ENCODE results near the gene TRAPPC3L. TPM values are rescaled to one million over a fixed set of nuclear protein-coding genes. Genes with fewer than 3 reads are reported as not detected.

The TRAPPC3L gene
- polyA plus RNA-seq, 1 of the 3 experiments (the other 2 are of a cell fraction), result 0.03 TPM

DNA sequence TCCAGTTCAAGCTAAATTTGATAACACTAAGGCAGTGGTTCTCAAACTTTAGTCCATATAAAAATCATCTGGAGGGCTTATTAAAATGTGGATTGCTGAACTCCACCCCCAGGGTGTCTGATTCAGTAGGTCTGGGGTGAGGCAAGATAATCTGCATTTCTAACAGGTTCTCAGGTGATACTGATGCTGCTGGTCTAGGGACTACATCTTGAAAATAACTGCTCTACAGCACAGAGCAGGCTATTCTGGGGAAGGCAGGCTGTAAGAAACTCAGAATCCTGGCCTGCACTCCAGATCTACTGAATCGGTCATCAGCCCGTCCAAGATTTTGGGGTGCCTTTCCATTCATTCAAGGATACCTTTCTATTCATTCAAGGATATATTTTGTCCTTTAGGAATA is 22.6 kb downstream of the TRAPPC3L start (continued):
- TF ChIP-seq ZBTB33 (IDR thresholded peaks at IDR 0.05; ENCODE audit: borderline replicate concordance, low read depth) (no peak), NRF1 (IDR thresholded peaks at IDR 0.05; ENCODE audit: low read depth, low read length) (no peak), IRF3 (IDR thresholded peaks at IDR 0.05; ENCODE audit: low read depth, low read length) (no peak), ELF1 (IDR thresholded peaks at IDR 0.05) (no peak), FOXM1 (IDR thresholded peaks at IDR 0.05; ENCODE audit: low read depth) (no peak), SMC3 (IDR thresholded peaks at IDR 0.05; ENCODE audit: low read depth, low read length) (no peak), MXI1 (IDR thresholded peaks at IDR 0.05; ENCODE audit: low read depth, low read length) (no peak)
- TF ChIP-seq, protein P1, sequence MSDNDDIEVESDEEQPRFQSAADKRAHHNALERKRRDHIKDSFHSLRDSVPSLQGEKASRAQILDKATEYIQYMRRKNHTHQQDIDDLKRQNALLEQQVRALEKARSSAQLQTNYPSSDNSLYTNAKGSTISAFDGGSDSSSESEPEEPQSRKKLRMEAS (IDR thresholded peaks at IDR 0.05; ENCODE audit: low read depth), result no peak

GRCh38 chr6:116518621-116519368 is 26.7 kb downstream of the TRAPPC3L start:
- Histone ChIP-seq H2AFZ (ENCODE audit: low read depth) (no peak overlapping the region), H4K20me1 (ENCODE audit: insufficient read depth) (no peaks in the 10 kb centered on the region), H3K9me2 (no peaks in the 10 kb centered on the region), H3K27me3 (ENCODE audit: insufficient read depth) (no peaks in the 10 kb centered on the region), H3F3A (replicated peaks; ENCODE audit: insufficient read depth) (no peaks in the 10 kb centered on the region), H3K27ac (ENCODE audit: low read depth in 2 of 2, low read length in 1 of 2) (no peak overlapping the region), H3K4me1 (ENCODE audit: control insufficient read depth in 1 of 2, insufficient read depth in 2 of 2, low read depth in 1 of 2, low read length in 1 of 2) (no peaks in the 10 kb centered on the region), H3K9ac (no peak overlapping the region), H3K36me3 (replicated peaks in 1 of 2; ENCODE audit: control insufficient read depth in 1 of 2, insufficient read depth in 2 of 2, low read length in 1 of 2) (no peaks in the 10 kb centered on the region), H3K79me2 (ENCODE audit: insufficient read depth) (no peaks in the 10 kb centered on the region), H3K9me3 (no peaks in the 10 kb centered on the region), H3K4me2 (no peak overlapping the region), H3K4me3 (ENCODE audit: low read depth in 2 of 2, low read length in 1 of 2) (no peak overlapping the region)
- CTCF ChIA-PET, result interaction anchor here (0.9 to 1.2 kb wide), 3 partner anchors 14 to 231 kb away, joined by 3 to 4 read pairs (median 4); no protein-coding TSS in a partner anchor
- DNase-seq, result no peak
- TF ChIP-seq GATA2 (CRISPR knock-in tag; IDR thresholded peaks at IDR 0.05), result no peak
- no peak for TF ChIP-seq JUND (IDR thresholded peaks at IDR 0.05)
- TF ChIP-seq SMC3 (IDR thresholded peaks at IDR 0.05; ENCODE audit: low read depth, low read length), result no peak
- TF ChIP-seq POLR2AphosphoS5 (IDR thresholded peaks at IDR 0.05; ENCODE audit: low read depth, low read length), result no peak
- no peak for TF ChIP-seq TCF12 (IDR thresholded peaks at IDR 0.05)
- no peak for TF ChIP-seq YY1 (IDR thresholded peaks at IDR 0.05; ENCODE audit: low read depth)
- no peak for TF ChIP-seq MEF2A (IDR thresholded peaks at IDR 0.05; ENCODE audit: borderline replicate concordance, low read depth)
- TF ChIP-seq TEAD4 (IDR thresholded peaks at IDR 0.05; ENCODE audit: borderline replicate concordance, insufficient read depth), result no peak
- TF ChIP-seq USF1 (IDR thresholded peaks at IDR 0.05; ENCODE audit: borderline replicate concordance, low read depth), result no peak
- TF ChIP-seq NRF1 (IDR thresholded peaks at IDR 0.05; ENCODE audit: low read depth, low read length), result no peak
- TF ChIP-seq RFX5 (IDR thresholded peaks at IDR 0.05; ENCODE audit: low read length), result no peak
- TF ChIP-seq FOXJ3 (CRISPR knock-in tag; IDR thresholded peaks at IDR 0.05), result no peak
- TF ChIP-seq FOXM1 (IDR thresholded peaks at IDR 0.05; ENCODE audit: low read depth), result no peak
- no peak for TF ChIP-seq USF2 (IDR thresholded peaks at IDR 0.05; ENCODE audit: borderline replicate concordance, low read depth, low read length)
- POLR2A ChIA-PET, result no interaction called here
- WGBS (ENCODE audit: low lambda C conversion rate), result 86% methylated on average over 4 of the region's 4 CpGs
